ENCODE results near the gene SURF4. TPM values are rescaled to one million over a fixed set of nuclear protein-coding genes. Genes with fewer than 3 reads are reported as not detected.

SURF4 gene
- total and polyA plus RNA-seq, 3 experiments from 2014 or later: 202 to 250 (median 239) TPM

DNA sequence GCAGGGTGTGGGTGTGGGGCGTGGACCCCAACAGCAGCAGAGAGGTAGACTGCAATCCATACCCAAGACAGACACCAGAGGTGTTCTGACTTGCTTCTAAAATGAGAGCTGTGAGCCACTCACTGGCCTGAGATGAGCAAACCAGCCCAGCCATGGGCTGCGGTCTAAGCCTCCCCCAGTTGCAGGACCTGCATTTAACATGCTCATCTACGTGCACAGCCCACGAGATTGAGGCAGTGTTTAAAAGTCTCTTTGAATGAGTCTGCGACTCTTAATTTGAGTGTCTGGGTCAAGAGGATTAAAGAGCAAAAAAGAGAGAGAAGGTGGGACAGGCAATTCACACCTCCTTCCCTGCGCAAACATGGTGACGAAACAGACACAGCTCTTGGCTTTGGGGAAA lies 5.9 kb downstream of the SURF4 start:
- ChIA-PET CTCF (interaction anchor here (1.5 to 6.5 kb wide), 3 partner anchors 13 to 226 kb away, joined by 6 to 84 read pairs (median 47); partner anchors contain the start of genes MED22, RPL7A, SURF1 and SURF2), POLR2A (interaction anchor here (1.3 to 4.0 kb wide), 3 partner anchors 14 to 35 kb away, joined by 3 to 25 read pairs (median 14); partner anchors contain the start of genes MED22, RPL7A, SURF1 and SURF6)
- Mint-ChIP-seq H3K4me1 (peaks cover 75 to 96% (median 82%) of the 10 kb centered on the region in 3 donors), H3K36me3 (peaks cover 0 to 75% (median 10%) of the 10 kb centered on the region in 3 donors), H3K27ac (peak overlapping the region; percentile 95 to 99 (median 98)), H3K4me3 (peak overlapping the region; percentile 70 to 89 (median 80)), H3K27me3 (no peaks in the 10 kb centered on the region), H3K9me3 (no peaks in the 10 kb centered on the region)
- H3K4me1 ChIP-seq (ENCODE audit: insufficient read depth, low read length): peaks cover 77% of the 10 kb centered on the region
- H3K36me3 ChIP-seq (ENCODE audit: insufficient read depth, low read length): peaks cover 24% of the 10 kb centered on the region
- DNase-seq: peak in 2 of 5 donors; percentile 13 to 35
- peak overlapping the region; percentile 86 for H3K27ac ChIP-seq (ENCODE audit: low read depth, low read length)
- H3K27me3 ChIP-seq (ENCODE audit: insufficient read depth, low read length, poor library complexity, severe bottlenecking): no peaks in the 10 kb centered on the region
- no peaks in the 10 kb centered on the region for H3K9me3 ChIP-seq (ENCODE audit: low read length)
- peak overlapping the region; percentile 53 for H3K4me3 ChIP-seq (ENCODE audit: low read length)

DNA sequence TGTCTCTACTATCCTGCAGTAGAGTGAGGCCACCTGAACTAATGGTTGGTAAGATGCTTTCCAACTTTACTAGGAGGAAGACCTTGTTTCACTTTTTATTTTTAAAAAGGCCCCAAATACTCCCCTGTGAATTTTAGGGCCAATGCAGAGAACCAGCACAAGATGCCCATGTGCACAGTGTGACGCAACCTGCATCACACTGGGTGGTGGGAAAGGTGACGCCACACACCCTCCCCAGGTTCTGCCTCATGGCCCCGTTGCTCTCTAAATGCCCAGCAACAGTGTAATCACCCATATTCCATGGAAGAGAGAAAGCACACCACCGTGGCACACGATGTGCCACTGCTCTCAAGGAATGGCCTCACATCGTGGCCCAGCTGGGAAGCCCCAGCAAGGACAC lies 6.4 kb downstream of the SURF4 start:
- H3K27ac Mint-ChIP-seq: peak overlapping the region; percentile 95 to 99 (median 98)
- Histone ChIP-seq H3K4me3 (ENCODE audit: low read length) (no peak overlapping the region), H3K36me3 (ENCODE audit: insufficient read depth, low read length) (peaks cover 28% of the 10 kb centered on the region), H3K27me3 (ENCODE audit: insufficient read depth, low read length, poor library complexity, severe bottlenecking) (no peaks in the 10 kb centered on the region), H3K9me3 (ENCODE audit: low read length) (no peaks in the 10 kb centered on the region), H3K27ac (ENCODE audit: low read depth, low read length) (peak overlapping the region; percentile 86), H3K4me1 (ENCODE audit: insufficient read depth, low read length) (peaks cover 73% of the 10 kb centered on the region)
- POLR2A ChIA-PET: interaction anchor here (1.3 to 4.0 kb wide), 2 partner anchors 14 to 21 kb away, joined by 3 to 25 read pairs; partner anchors contain the start of genes MED22, RPL7A and SURF1
- DNase-seq: no peak
- H3K36me3 Mint-ChIP-seq: peaks cover 0 to 76% (median 8%) of the 10 kb centered on the region in 3 donors
- H3K4me1 Mint-ChIP-seq: peaks cover 71 to 94% (median 77%) of the 10 kb centered on the region in 3 donors
- H3K4me3 Mint-ChIP-seq: peak overlapping the region; percentile 70 to 89 (median 80)
- no peaks in the 10 kb centered on the region for H3K9me3 Mint-ChIP-seq
- H3K27me3 Mint-ChIP-seq: no peaks in the 10 kb centered on the region
- CTCF ChIA-PET: interaction anchor here (6.2 to 6.5 kb wide), 2 partner anchors 13 to 21 kb away, joined by 47 to 84 read pairs; partner anchors contain the start of genes MED22, RPL7A, SURF1 and SURF2

GRCh38 chr9:133368249-133368881 lies 7.5 kb downstream of the SURF4 start:
- no peak for DNase-seq
- H3K4me1 ChIP-seq (ENCODE audit: insufficient read depth, low read length): peaks cover 67% of the 10 kb centered on the region
- no peaks in the 10 kb centered on the region for H3K27me3 ChIP-seq (ENCODE audit: insufficient read depth, low read length, poor library complexity, severe bottlenecking)
- H3K4me1 Mint-ChIP-seq: peaks cover 68 to 94% (median 71%) of the 10 kb centered on the region in 3 donors
- H3K36me3 ChIP-seq (ENCODE audit: insufficient read depth, low read length): peaks cover 36% of the 10 kb centered on the region
- POLR2A ChIA-PET: interaction anchor here (0.7 to 1.3 kb wide), 2 partner anchors 12 to 13 kb away, joined by 3 read pairs; partner anchors contain the start of genes SURF1 and SURF2
- peak overlapping the region; percentile 86 for H3K27ac ChIP-seq (ENCODE audit: low read depth, low read length)
- H3K36me3 Mint-ChIP-seq: peaks cover 0 to 82% (median 14%) of the 10 kb centered on the region in 3 donors
- H3K4me3 ChIP-seq (ENCODE audit: low read length): no peak overlapping the region
- no peaks in the 10 kb centered on the region for H3K9me3 Mint-ChIP-seq
- no peaks in the 10 kb centered on the region for H3K27me3 Mint-ChIP-seq
- H3K27ac Mint-ChIP-seq: peak overlapping the region; percentile 95 to 99 (median 98)
- H3K4me3 Mint-ChIP-seq: peak overlapping the region; percentile 70 to 89 (median 80)
- CTCF ChIA-PET: no interaction called here
- H3K9me3 ChIP-seq (ENCODE audit: low read length): no peaks in the 10 kb centered on the region

DNA sequence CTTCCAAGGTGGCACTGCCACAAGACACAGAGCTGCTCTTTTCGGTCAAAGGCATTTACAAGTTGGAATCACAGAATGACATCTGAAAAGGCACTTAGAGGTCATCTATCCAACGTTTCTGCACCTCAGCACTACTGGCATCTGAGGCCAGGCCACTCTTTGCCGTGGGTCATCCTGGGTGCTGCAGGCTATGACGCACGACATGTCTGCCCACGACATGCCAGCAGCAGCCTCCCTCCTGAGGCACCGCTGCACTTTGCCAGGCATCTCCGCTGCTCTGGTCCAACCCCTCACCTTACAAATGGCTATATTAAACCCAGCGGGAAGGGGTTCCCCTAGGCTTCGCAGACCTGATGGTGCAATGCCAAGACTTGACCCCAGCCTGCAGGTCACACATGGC lies 8.1 kb downstream of the SURF4 start:
- H3K27ac Mint-ChIP-seq: peak overlapping the region; percentile 17 to 99 (median 88)
- peaks cover 42% of the 10 kb centered on the region for H3K36me3 ChIP-seq (ENCODE audit: insufficient read depth, low read length)

GRCh38 chr9:133367221-133367620 lies 8.6 kb downstream of the SURF4 start:
- ChIA-PET POLR2A (no interaction called here), CTCF (interaction anchor here (2.7 to 2.8 kb wide), 2 partner anchors 11 to 181 kb away, joined by 8 to 11 read pairs; partner anchors contain the start of genes SURF1 and SURF2)
- peaks cover 59 to 88% (median 59%) of the 10 kb centered on the region in 3 donors for H3K4me1 Mint-ChIP-seq
- peaks cover 0 to 82% (median 16%) of the 10 kb centered on the region in 3 donors for H3K36me3 Mint-ChIP-seq
- no peaks in the 10 kb centered on the region for H3K9me3 ChIP-seq (ENCODE audit: low read length)
- H3K36me3 ChIP-seq (ENCODE audit: insufficient read depth, low read length): peaks cover 48% of the 10 kb centered on the region
- no peak overlapping the region for H3K4me3 ChIP-seq (ENCODE audit: low read length)
- H3K27me3 ChIP-seq (ENCODE audit: insufficient read depth, low read length, poor library complexity, severe bottlenecking): no peaks in the 10 kb centered on the region
- peak overlapping the region in 2 of 7 donors; percentile 38 to 62 for H3K4me3 Mint-ChIP-seq
- no peaks in the 10 kb centered on the region for H3K9me3 Mint-ChIP-seq
- DNase-seq: no peak
- H3K4me1 ChIP-seq (ENCODE audit: insufficient read depth, low read length): peaks cover 55% of the 10 kb centered on the region
- peak overlapping the region; percentile 17 to 95 (median 70) for H3K27ac Mint-ChIP-seq
- no peak overlapping the region for H3K27ac ChIP-seq (ENCODE audit: low read depth, low read length)
- H3K27me3 Mint-ChIP-seq: no peaks in the 10 kb centered on the region

More for the DNA sequence above, 8.1 kb downstream of the SURF4 start:
- DNase-seq: no peak
- peaks cover 0 to 82% (median 16%) of the 10 kb centered on the region in 3 donors for H3K36me3 Mint-ChIP-seq
- ChIA-PET CTCF (interaction anchor here (2.8 kb wide), 1 partner anchor 182 kb away, joined by 8 read pairs; no protein-coding TSS in a partner anchor), POLR2A (interaction anchor here (0.7 kb wide), 1 partner anchor 12 kb away, joined by 3 read pairs; the partner anchor contains the start of genes SURF1 and SURF2)
- Histone ChIP-seq H3K9me3 (ENCODE audit: low read length) (no peaks in the 10 kb centered on the region), H3K4me3 (ENCODE audit: low read length) (no peak overlapping the region), H3K4me1 (ENCODE audit: insufficient read depth, low read length) (peaks cover 61% of the 10 kb centered on the region), H3K27ac (ENCODE audit: low read depth, low read length) (no peak overlapping the region), H3K27me3 (ENCODE audit: insufficient read depth, low read length, poor library complexity, severe bottlenecking) (no peaks in the 10 kb centered on the region)
- peak overlapping the region in 2 of 7 donors; percentile 85 to 89 for H3K4me3 Mint-ChIP-seq
- H3K9me3 Mint-ChIP-seq: no peaks in the 10 kb centered on the region
- no peaks in the 10 kb centered on the region for H3K27me3 Mint-ChIP-seq
- H3K4me1 Mint-ChIP-seq: peaks cover 64 to 91% (median 65%) of the 10 kb centered on the region in 3 donors

DNA sequence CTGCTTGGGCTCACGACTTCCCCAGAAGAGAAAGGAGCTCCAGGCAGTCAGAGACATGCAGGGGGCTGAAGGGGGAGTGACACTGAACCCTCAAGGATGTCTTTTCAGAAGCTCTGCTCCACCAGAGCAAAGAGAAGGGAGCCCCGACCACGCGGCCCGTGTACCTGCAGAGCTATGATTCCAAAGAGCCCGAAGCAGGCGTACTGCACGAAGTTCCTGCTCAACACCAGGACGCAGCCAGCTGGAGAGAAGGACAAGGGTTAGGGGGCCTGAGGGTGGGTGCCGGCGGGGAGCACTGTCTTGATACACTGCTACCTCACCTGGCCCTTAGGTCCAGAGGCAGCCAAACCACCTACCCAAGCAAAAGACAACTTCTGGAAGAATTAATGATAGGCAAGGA lies 9.4 kb downstream of the SURF4 start:
- Histone ChIP-seq H3K27ac (ENCODE audit: low read depth, low read length) (no peak overlapping the region), H3K4me1 (ENCODE audit: insufficient read depth, low read length) (peaks cover 47% of the 10 kb centered on the region), H3K27me3 (ENCODE audit: insufficient read depth, low read length, poor library complexity, severe bottlenecking) (no peaks in the 10 kb centered on the region), H3K36me3 (ENCODE audit: insufficient read depth, low read length) (peaks cover 56% of the 10 kb centered on the region), H3K9me3 (ENCODE audit: low read length) (no peaks in the 10 kb centered on the region), H3K4me3 (ENCODE audit: low read length) (no peak overlapping the region)
- no peak overlapping the region for H3K4me3 Mint-ChIP-seq
- ChIA-PET CTCF (interaction anchor here (0.9 to 2.8 kb wide), 3 partner anchors 10 to 180 kb away, joined by 3 to 11 read pairs (median 8); partner anchors contain the start of genes SURF1 and SURF2), POLR2A (no interaction called here)
- no peak for DNase-seq
- H3K27me3 Mint-ChIP-seq: no peaks in the 10 kb centered on the region
- H3K4me1 Mint-ChIP-seq: peaks cover 51 to 87% (median 51%) of the 10 kb centered on the region in 3 donors
- H3K27ac Mint-ChIP-seq: peak overlapping the region in 4 of 8 donors; percentile 36 to 62 (median 53)
- H3K36me3 Mint-ChIP-seq: peaks cover 3 to 86% (median 16%) of the 10 kb centered on the region in 3 donors
- no peaks in the 10 kb centered on the region for H3K9me3 Mint-ChIP-seq

- Mint-ChIP-seq H3K9me3 (no peaks in the 10 kb centered on the region), H3K4me3 (peak overlapping the region in 1 of 7 donors; percentile 76), H3K4me1 (peaks cover 30 to 72% (median 33%) of the 10 kb centered on the region in 3 donors), H3K27me3 (no peaks in the 10 kb centered on the region), H3K36me3 (peaks cover 4 to 96% (median 11%) of the 10 kb centered on the region in 3 donors), H3K27ac (peak overlapping the region in 4 of 8 donors; percentile 12 to 87 (median 46))
- no peak for DNase-seq
- no peak overlapping the region for H3K27ac ChIP-seq (ENCODE audit: low read depth, low read length)
- no peak overlapping the region for H3K4me3 ChIP-seq (ENCODE audit: low read length)
- H3K9me3 ChIP-seq (ENCODE audit: low read length): no peaks in the 10 kb centered on the region
- peaks cover 75% of the 10 kb centered on the region for H3K36me3 ChIP-seq (ENCODE audit: insufficient read depth, low read length)
- POLR2A ChIA-PET: interaction anchor here (0.5 to 0.7 kb wide), 2 partner anchors 12 to 57 kb away, joined by 4 read pairs; no protein-coding TSS in a partner anchor
- no peaks in the 10 kb centered on the region for H3K27me3 ChIP-seq (ENCODE audit: insufficient read depth, low read length, poor library complexity, severe bottlenecking)
- H3K4me1 ChIP-seq (ENCODE audit: insufficient read depth, low read length): peaks cover 20% of the 10 kb centered on the region
- CTCF ChIA-PET: interaction anchor here (1.0 to 3.4 kb wide), 3 partner anchors 9 to 42 kb away, joined by 3 to 10 read pairs (median 7); no protein-coding TSS in a partner anchor
These were observed 13.4 kb downstream of the SURF4 start for GRCh38 chr9:133362359-133363044.

Measured in CD8-positive, alpha-beta memory T cell (primary cell).